GM18520 (cell line): ENCODE measurements around the gene ZNF429.
"Not testable (repeated sequence)": the region's sequence is repeated elsewhere in the genome, so short reads cannot be mapped to it uniquely, and the experiment has no call there.

Experiments used
- ATAC-seq: cut with Tn5 transposase; IDR thresholded peaks from one replicate; pipeline ENCODE4 v1.9.1; 2021; ENCODE audit not compliant: unreplicated experiment

ZNF429 gene

DNA sequence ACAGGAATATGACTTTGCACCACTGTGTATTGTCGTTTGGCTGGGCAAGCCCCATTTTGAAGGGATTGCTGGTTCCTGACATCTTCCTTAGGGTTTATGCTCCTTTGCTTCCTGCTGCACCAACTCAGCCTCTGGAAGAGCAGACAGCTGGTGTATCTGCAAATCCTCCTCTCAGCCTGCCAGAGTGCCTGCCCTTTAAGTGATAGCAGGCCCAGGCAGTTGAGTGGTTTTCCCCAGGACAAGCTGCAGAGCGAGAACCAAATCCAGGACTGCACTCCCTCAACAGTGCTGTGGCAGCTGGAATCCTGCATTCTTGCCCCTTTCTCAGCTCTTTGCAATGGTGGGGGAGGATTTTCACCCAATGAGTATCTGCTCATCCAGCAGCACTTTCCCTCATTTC is 85.5 kb downstream of the ZNF429 start:
- ATAC-seq: no peak

DNA sequence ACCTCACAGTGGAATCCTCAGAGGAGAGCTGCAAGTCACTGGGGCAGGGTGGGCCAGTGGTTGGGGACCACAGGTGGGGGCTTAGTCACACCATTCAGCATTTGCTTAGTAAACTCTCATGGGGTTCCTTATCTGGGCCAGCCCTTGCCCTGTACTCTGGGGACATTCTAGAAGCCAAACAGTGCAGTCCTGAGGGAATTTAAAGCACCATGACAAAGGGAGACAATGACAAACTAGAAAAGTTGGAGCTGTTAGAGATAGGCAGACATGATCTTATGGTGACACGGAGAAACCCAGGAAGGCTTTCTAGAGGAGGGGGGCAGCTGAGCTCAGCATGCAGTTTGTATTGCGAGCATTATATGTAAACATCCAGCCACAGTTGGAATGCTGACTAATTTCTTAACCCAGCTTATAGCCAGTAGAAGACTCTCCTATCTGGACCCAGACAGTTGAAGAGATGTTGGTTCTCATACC is 87.6 kb downstream of the ZNF429 start:
- no peak for ATAC-seq

DNA sequence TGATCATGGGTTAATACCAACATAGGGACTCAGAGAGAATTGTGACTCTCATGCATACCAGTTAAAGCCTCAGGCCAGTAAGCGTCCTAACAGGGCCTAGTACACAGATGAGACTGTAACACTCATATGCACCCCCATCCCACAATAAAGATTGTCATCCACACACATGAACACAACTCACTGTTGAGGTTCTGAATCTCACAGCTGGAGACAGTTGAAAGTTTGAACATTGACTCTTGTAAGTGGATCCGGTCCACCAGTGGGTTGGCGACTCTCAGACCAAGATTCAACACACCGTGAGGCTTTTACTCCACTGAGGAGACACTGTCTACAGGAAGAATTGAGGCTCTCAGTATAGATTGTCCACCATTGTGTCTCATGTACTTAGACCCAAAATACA is 88.1 kb downstream of the ZNF429 start:
- no peak for ATAC-seq

DNA sequence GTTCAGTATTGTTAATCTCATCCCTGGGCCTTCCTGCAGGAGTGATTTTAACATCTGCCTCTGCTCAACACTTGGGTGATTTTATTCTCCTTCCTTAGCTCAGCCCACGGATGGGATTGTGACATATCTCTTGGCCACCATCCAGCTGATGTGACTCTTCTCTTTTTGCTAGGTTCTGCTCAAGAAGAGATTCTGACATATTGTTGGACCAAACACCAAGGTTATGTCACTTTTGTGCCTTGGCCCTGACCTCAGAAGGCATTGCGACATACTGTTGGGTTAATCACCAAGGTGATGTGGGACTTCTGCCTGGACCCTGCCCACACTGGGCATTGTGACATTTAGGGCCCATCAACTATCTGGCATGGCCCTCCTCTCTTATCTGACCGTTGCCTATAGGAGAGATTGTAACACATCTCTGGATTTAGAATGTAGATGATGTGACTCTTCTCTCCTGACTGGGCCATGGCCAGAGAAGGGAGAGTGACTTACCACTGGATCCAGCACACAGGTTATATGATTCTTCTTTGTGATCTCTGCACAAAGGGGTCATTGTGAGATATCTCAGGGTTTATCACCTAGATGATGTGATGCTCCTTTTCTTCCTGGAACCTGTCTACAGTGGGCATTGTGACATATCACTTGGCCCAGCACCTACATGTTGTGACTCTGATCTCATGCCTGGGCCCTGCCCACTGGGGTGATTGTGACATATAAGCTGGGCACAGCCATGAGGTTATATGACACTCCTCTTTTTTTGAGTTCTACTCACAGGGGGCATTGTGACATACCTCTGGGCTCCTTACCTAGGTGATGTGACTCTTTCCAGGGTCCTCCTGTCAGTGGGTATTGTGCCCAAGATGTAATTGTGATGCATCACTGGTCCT is 88.8 kb downstream of the ZNF429 start:
- ATAC-seq: no peak

- ATAC-seq: no peak
Measured at GRCh38 chr19:21595185-21595584, 89.8 kb downstream of the ZNF429 start.

DNA sequence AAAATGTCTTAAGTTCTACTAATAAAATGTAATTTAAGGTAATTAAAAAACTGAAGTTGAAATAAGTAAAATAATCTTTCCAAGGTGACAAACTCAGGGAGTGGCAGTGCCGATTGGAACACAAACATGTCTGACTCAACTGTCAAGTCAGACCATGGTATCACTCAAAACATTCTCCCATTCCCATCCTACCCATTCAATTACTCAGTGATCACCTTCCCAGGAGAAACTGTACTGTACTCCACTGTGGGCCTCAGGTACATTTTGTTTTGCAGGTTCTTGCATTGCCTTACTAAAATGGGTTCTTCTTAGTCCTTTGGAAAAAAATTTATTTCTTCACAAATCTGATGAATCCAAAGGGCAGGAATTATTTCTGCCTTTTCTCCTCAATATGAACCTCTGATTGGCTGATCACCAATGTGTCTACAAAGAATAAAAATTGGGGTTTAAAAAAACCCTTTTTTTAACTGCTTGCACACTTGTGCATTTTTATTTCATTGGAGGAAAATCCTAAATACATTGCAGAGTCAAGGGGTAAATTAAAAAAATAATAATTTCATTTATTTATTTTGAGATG is 96.8 kb downstream of the ZNF429 start:
- no peak for ATAC-seq

GRCh38 chr19:21602659-21603430 is 97.4 kb downstream of the ZNF429 start:
- ATAC-seq: not testable (repeated sequence)

- no peak for ATAC-seq
Measured at GRCh38 chr19:21603431-21604231, 98.2 kb downstream of the ZNF429 start.

DNA sequence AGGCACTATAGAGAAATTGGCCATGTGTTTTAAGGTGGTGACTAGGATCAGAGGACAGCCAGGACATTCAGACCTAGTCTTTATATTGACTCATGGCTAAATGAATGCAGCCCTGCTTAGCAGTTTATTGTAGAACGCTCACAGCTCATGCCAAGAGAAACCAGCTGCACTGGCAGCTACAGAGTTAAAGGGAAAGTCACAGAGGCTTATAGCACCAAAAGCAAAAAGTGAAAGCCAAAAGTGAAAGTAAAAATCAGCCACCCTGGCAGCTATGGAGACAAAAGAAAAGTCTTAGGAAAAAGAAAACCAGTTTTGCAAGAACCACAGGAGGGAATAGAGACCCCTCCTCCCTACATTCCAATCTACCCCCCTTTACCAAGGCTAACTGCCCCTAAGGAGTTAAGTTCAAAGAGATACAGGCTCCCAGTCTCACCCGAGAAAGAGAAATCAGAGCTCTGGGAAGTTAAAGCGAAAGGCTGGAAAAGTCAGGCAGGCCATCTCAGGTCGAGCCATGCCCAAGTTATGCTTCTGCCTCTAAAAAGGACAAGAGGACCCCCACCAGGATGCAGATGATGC is 99.0 kb downstream of the ZNF429 start:
- no peak for ATAC-seq
